Measurements from ENCODE around the gene WDR13.

DNA sequence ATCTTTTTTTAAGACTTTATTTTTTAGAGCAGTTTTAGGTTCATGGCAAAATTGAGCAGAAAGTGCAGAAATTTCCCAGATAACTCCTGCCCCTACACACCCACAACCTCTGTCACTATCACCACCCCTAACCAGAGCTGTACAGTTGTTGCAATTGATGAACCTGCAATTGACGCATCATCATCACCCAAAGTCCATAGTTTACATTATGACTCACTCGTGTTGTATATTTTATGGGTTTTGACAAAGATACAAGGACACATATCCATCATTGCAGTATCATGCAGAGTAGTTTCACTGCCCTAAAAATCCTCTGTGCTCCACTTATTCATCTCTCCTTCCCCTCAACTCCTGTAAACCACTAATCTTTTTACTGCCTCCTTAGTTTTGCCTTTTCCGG is 51.8 kb downstream of the WDR13 start:
- no peak for TF ChIP-seq EZH2 (IDR thresholded peaks at IDR 0.05; ENCODE audit: borderline replicate concordance)
- no peak for TF ChIP-seq CTCF (IDR thresholded peaks at IDR 0.05; ENCODE audit: poor library complexity)
- TF ChIP-seq EZH2phosphoT487 (IDR thresholded peaks at IDR 0.05; ENCODE audit: low read depth, severe bottlenecking, unreplicated experiment), result no peak
